Spleen (tissue), 11 donors: Measurements from ENCODE around the gene USH2A. TPM values are rescaled to one million over a fixed set of nuclear protein-coding genes. Genes with fewer than 3 reads are reported as not detected.

Experiments
- DNase-seq: peaks from one replicate; pipeline ENCODE4 v3.0.0-alpha.2; 2020
- H3K27ac ChIP-seq, 8 donors: fragments of 200-600 bp; sonication (generic) in 7 of 8; 1 replicate in 4 of 8; 2 replicates in 4 of 8; pipeline versions ENCODE4 v1.5.0 to v1.8.0; 2016 to 2021; ENCODE audit warnings: inconsistent platforms in 4 of 8, mild to moderate bottlenecking in 4 of 8, moderate library complexity in 1 of 8
- H3K27me3 ChIP-seq, 7 donors: fragments of 200-600 bp; sonication (generic) in 6 of 7; replicated peaks in 1 of 7; 1 replicate in 4 of 7; 2 replicates in 3 of 7; pipeline versions ENCODE4 v1.5.0 to v1.8.0; 2016 to 2021; ENCODE audit warnings: inconsistent platforms in 3 of 7, mild to moderate bottlenecking in 1 of 7
- H3K36me3 ChIP-seq, 6 donors: fragments of 200-600 bp; sonication (generic) in 5 of 6; 1 replicate in 4 of 6; 2 replicates in 2 of 6; pipeline versions ENCODE4 v1.5.0 to v1.8.0; 2016 to 2021; ENCODE audit warnings: inconsistent platforms in 2 of 6
- H3K4me1 ChIP-seq, 6 donors: fragments of 200-600 bp; sonication (generic) in 5 of 6; 1 replicate in 3 of 6; 2 replicates in 3 of 6; pipeline versions ENCODE4 v1.5.0 to v1.8.0; 2016 to 2021; ENCODE audit warnings: inconsistent platforms in 3 of 6
- H3K4me3 ChIP-seq, 8 donors: fragments of 200-600 bp; sonication (generic) in 7 of 8; 1 replicate in 4 of 8; 2 replicates in 4 of 8; pipeline versions ENCODE4 v1.5.0 to v1.8.0; 2016 to 2021; ENCODE audit warnings: inconsistent platforms in 4 of 8, mild to moderate bottlenecking in 4 of 8, moderate library complexity in 2 of 8
- H3K9me3 ChIP-seq, 8 donors: fragments of 200-600 bp; sonication (generic) in 7 of 8; 1 replicate in 4 of 8; 2 replicates in 4 of 8; pipeline versions ENCODE4 v1.5.0 to v1.8.0; 2016 to 2021; ENCODE audit warnings: inconsistent platforms in 4 of 8
- POLR2A ChIP-seq, 3 donors: fragments of 450-650 bp; IDR thresholded peaks; one replicate each; pipeline ENCODE4 v1.5.1; 2017; ENCODE audit warnings: antibody characterized with exemption in 3 of 3, mild to moderate bottlenecking in 1 of 3
- POLR2AphosphoS5 ChIP-seq, 3 donors: sonication (generic); formaldehyde crosslinking; IDR thresholded peaks; one replicate each; pipeline ENCODE4 v1.5.1; 2017; ENCODE audit warnings: antibody characterized with exemption in 3 of 3
- WGBS, 5 donors: extraction: QIAGEN DNeasy Blood & Tissue Kit in 3 of 5; methylation state at CpG; one replicate each; pipeline versions ENCODE4 v1.1.5 to v1.1.7; 2013 to 2018; 5-methylcytosine and 5-hydroxymethylcytosine counted together
- intact Hi-C: fragments of 100-400 bp; cut with DNase I; formaldehyde crosslinking; loops from one replicate; pipeline ENCODE4 v1.15.0; 2023; ENCODE audit warnings: low total_unique reads
- polyA plus RNA-seq, 3 donors: library from polyadenylated mRNA; stranded (reverse); fragments of 200-250 nt; gene quantifications; one replicate each; pipeline ENCODE4 v1.2.1, GENCODE V29; 2013
- total RNA-seq, 7 donors: library from RNA; depleted of rRNA in 3 of 7; stranded (reverse); fragments of >200 nt in 3 of 7; fragmentation: NEBNext Ultra II Directional in 4 of 7; extraction: Animal tissue kit (Norgen Biotek cat#: 25700) in 4 of 7; gene quantifications; one replicate each; pipeline versions ENCODE4 v1.1.0 to v1.2.1, GENCODE V29; 2016 to 2021
- TF ChIP-seq, protein P1 (sequence below), 11 experiments: fragments of 200-600 bp in 7 of 11; fragments of 450-650 bp in 4 of 11; sonication (generic) in 4 of 11; IDR thresholded peaks in 8 of 11; conservative IDR thresholded peaks in 3 of 11; 1 replicate in 7 of 11; 2 replicates in 4 of 11; pipeline versions ENCODE4 v1.4.0 to v1.8.0; 2016 to 2021; ENCODE audit warnings: antibody characterized with exemption in 11 of 11, inconsistent platforms in 4 of 11, mild to moderate bottlenecking in 1 of 11
- donor health status: healthy with polysubstance abuse.
- donor health status: DM: no; HTN: no; CAD: no; lungs with moderate emphysema.
- donor health status: DM: no; HTN: no; CAD: no.
- donor health status: Bipolar disorder and iron deficiency.
- donor health status: healthy.
- donor health status: DM: no; HTN: no; CAD: no.
- donor health status: DM: yes; HTN: yes; CAD: no.

USH2A gene
- total and polyA plus RNA-seq, 10 donors, result under 0.01 TPM; not detected in 9

DNA sequence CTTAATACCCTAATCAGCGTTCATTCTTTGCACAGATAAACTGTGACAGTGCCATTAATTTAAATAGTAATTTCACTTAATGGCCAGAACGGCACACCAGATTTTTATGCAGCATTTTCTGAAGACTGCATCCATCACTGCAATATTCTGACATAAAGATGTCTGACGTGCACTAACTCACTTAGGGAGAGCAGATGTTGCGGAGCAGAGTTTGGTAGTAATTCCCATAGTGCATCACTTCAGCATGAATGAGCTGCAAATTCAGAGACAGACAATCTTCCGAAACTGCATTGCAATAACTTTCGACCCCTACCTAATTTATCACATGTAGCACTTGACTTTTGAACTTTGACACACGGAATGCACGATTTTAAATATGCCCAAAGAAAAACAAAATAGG is 630.8 kb downstream of the USH2A start:
- no peaks in the 10 kb centered on the region for H3K4me1 ChIP-seq
- H3K9me3 ChIP-seq, result no peaks in the 10 kb centered on the region
- H3K36me3 ChIP-seq, result no peaks in the 10 kb centered on the region
- TF ChIP-seq POLR2A (IDR thresholded peaks at IDR 0.05), result no peak
- no peak for TF ChIP-seq POLR2AphosphoS5 (IDR thresholded peaks at IDR 0.05)
- TF ChIP-seq, protein P1, sequence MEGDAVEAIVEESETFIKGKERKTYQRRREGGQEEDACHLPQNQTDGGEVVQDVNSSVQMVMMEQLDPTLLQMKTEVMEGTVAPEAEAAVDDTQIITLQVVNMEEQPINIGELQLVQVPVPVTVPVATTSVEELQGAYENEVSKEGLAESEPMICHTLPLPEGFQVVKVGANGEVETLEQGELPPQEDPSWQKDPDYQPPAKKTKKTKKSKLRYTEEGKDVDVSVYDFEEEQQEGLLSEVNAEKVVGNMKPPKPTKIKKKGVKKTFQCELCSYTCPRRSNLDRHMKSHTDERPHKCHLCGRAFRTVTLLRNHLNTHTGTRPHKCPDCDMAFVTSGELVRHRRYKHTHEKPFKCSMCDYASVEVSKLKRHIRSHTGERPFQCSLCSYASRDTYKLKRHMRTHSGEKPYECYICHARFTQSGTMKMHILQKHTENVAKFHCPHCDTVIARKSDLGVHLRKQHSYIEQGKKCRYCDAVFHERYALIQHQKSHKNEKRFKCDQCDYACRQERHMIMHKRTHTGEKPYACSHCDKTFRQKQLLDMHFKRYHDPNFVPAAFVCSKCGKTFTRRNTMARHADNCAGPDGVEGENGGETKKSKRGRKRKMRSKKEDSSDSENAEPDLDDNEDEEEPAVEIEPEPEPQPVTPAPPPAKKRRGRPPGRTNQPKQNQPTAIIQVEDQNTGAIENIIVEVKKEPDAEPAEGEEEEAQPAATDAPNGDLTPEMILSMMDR (IDR thresholded peaks at IDR 0.05 in 8 of 11, conservative IDR thresholded peaks at IDR 0.05 in 3 of 11), result no peak
- no peak overlapping the region for H3K4me3 ChIP-seq
- 59 to 73% (median 65%) methylated on average over 8 of the region's 8 CpGs for WGBS, 5 donors
- DNase-seq, result no peak
- H3K27me3 ChIP-seq, result no peaks in the 10 kb centered on the region
- intact Hi-C loops, result no loop called here
- H3K27ac ChIP-seq, result no peak overlapping the region

DNA sequence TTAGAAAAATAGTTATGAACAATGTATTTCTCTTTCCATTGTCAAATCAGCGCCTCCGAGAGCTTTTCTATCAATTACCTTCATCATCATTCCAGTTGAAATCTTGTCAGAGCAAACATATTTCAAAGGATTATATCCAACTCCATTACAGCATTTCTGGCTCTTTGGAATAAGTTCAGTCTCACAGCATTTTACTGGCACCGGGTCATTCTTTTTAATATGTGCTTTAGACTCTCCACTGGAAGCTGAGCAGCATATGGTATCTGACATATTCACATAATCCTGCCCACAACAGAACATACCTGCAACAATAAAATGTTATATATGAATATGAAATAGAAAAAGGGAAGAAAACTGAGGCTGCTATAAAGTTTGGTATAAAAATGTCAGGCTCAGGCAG is 633.3 kb downstream of the USH2A start:
- intact Hi-C loops, result no loop called here
- WGBS, 5 donors, result 57 to 91% (median 85%) methylated on average over 3 of the region's 3 CpGs
- H3K27me3 ChIP-seq, result no peaks in the 10 kb centered on the region

GRCh38 chr1:215786997-215787396 is 636.3 kb downstream of the USH2A start:
- no peaks in the 10 kb centered on the region for H3K4me1 ChIP-seq
- H3K4me3 ChIP-seq, result no peak overlapping the region
- intact Hi-C loops, result no loop called here
- H3K36me3 ChIP-seq, result no peaks in the 10 kb centered on the region
- TF ChIP-seq, protein P1 (IDR thresholded peaks at IDR 0.05 in 8 of 11, conservative IDR thresholded peaks at IDR 0.05 in 3 of 11), result no peak
- TF ChIP-seq POLR2AphosphoS5 (IDR thresholded peaks at IDR 0.05) (no peak), POLR2A (IDR thresholded peaks at IDR 0.05) (no peak)
- no peaks in the 10 kb centered on the region for H3K27me3 ChIP-seq
- DNase-seq, result no peak
- no peaks in the 10 kb centered on the region for H3K9me3 ChIP-seq
- H3K27ac ChIP-seq, result no peak overlapping the region

More for the DNA sequence above, 633.3 kb downstream of the USH2A start:
- Histone ChIP-seq H3K4me3 (no peak overlapping the region), H3K36me3 (no peaks in the 10 kb centered on the region), H3K9me3 (no peaks in the 10 kb centered on the region), H3K4me1 (no peaks in the 10 kb centered on the region), H3K27ac (no peak overlapping the region)
- DNase-seq, result no peak
- TF ChIP-seq POLR2A (IDR thresholded peaks at IDR 0.05) (no peak), POLR2AphosphoS5 (IDR thresholded peaks at IDR 0.05) (no peak)
- TF ChIP-seq, protein P1 (IDR thresholded peaks at IDR 0.05 in 8 of 11, conservative IDR thresholded peaks at IDR 0.05 in 3 of 11), result no peak

- H3K9me3 ChIP-seq, result no peaks in the 10 kb centered on the region
- no peak for DNase-seq
- TF ChIP-seq, protein P1 (IDR thresholded peaks at IDR 0.05 in 8 of 11, conservative IDR thresholded peaks at IDR 0.05 in 3 of 11), result no peak
- TF ChIP-seq POLR2A (IDR thresholded peaks at IDR 0.05), result no peak
Measured at GRCh38 chr1:215780641-215781040, 642.6 kb downstream of the USH2A start.

More at GRCh38 chr1:215780641-215781040, 642.6 kb downstream of the USH2A start:
- no peaks in the 10 kb centered on the region for H3K27me3 ChIP-seq
- intact Hi-C loops, result no loop called here
- no peak overlapping the region for H3K4me3 ChIP-seq
- H3K4me1 ChIP-seq, result no peaks in the 10 kb centered on the region
- H3K27ac ChIP-seq, result no peak overlapping the region
- no peaks in the 10 kb centered on the region for H3K36me3 ChIP-seq
